ENCODE data around the gene COPS9.

COPS9 gene

GRCh38 chr2:240137596-240138253, 1.6 kb upstream of the COPS9 start:
- in situ Hi-C loops (cut with HindIII; ENCODE audit: low sequenced_read_pairs) = no loop called here

- in situ Hi-C loops (cut with HindIII; ENCODE audit: low sequenced_read_pairs) = no loop called here
Measured at GRCh38 chr2:240136671-240137292, 677 bp upstream of the COPS9 start.

- in situ Hi-C loops (cut with HindIII; ENCODE audit: low sequenced_read_pairs) = no loop called here
Measured at GRCh38 chr2:240135706-240136012, 446 bp downstream of the COPS9 start.

GRCh38 chr2:240134956-240135520, 1.1 kb downstream of the COPS9 start:
- in situ Hi-C loops (cut with HindIII; ENCODE audit: low sequenced_read_pairs) = no loop called here

GRCh38 chr2:240134466-240134865, 1.6 kb downstream of the COPS9 start:
- in situ Hi-C loops (cut with HindIII; ENCODE audit: low sequenced_read_pairs) = no loop called here

- in situ Hi-C loops (cut with HindIII; ENCODE audit: low sequenced_read_pairs) = no loop called here
Measured at GRCh38 chr2:240133401-240133800, 2.7 kb downstream of the COPS9 start.

GRCh38 chr2:240132651-240132980, 3.5 kb downstream of the COPS9 start:
- in situ Hi-C loops (cut with HindIII; ENCODE audit: low sequenced_read_pairs) = no loop called here

- in situ Hi-C loops (cut with HindIII; ENCODE audit: low sequenced_read_pairs) = no loop called here
Measured at GRCh38 chr2:240131941-240132650, 4.0 kb downstream of the COPS9 start.

GRCh38 chr2:240131296-240131695, 4.8 kb downstream of the COPS9 start:
- in situ Hi-C loops (cut with HindIII; ENCODE audit: low sequenced_read_pairs) = no loop called here

GRCh38 chr2:240130393-240131195, 5.5 kb downstream of the COPS9 start:
- in situ Hi-C loops (cut with HindIII; ENCODE audit: low sequenced_read_pairs) = no loop called here

GRCh38 chr2:240129731-240130392, 6.2 kb downstream of the COPS9 start:
- in situ Hi-C loops (cut with HindIII; ENCODE audit: low sequenced_read_pairs) = no loop called here

- in situ Hi-C loops (cut with HindIII; ENCODE audit: low sequenced_read_pairs) = no loop called here
Measured at GRCh38 chr2:240129311-240129710, 6.8 kb downstream of the COPS9 start.

GRCh38 chr2:240128608-240129145, 7.4 kb downstream of the COPS9 start:
- in situ Hi-C loops (cut with HindIII; ENCODE audit: low sequenced_read_pairs) = no loop called here

- in situ Hi-C loops (cut with HindIII; ENCODE audit: low sequenced_read_pairs) = no loop called here
Measured at GRCh38 chr2:240127911-240128607, 8.0 kb downstream of the COPS9 start.

- in situ Hi-C loops (cut with HindIII; ENCODE audit: low sequenced_read_pairs) = no loop called here
Measured at GRCh38 chr2:240127191-240127750, 8.8 kb downstream of the COPS9 start.

- in situ Hi-C loops (cut with HindIII; ENCODE audit: low sequenced_read_pairs) = no loop called here
Measured at GRCh38 chr2:240126731-240127130, 9.4 kb downstream of the COPS9 start.

- in situ Hi-C loops (cut with HindIII; ENCODE audit: low sequenced_read_pairs) = no loop called here
Measured at GRCh38 chr2:240125742-240126141, 10.4 kb downstream of the COPS9 start.

GRCh38 chr2:240124651-240125030, 11.5 kb downstream of the COPS9 start:
- in situ Hi-C loops (cut with HindIII; ENCODE audit: low sequenced_read_pairs) = loop anchor here (5.0 kb wide), 1 partner anchor 37 kb away; no protein-coding TSS in a partner anchor

- in situ Hi-C loops (cut with HindIII; ENCODE audit: low sequenced_read_pairs) = loop anchor here (5.0 kb wide), 1 partner anchor 37 kb away; no protein-coding TSS in a partner anchor
Measured at GRCh38 chr2:240123821-240124650, 12.1 kb downstream of the COPS9 start.
